Stimulated activated CD8-positive, alpha-beta memory T cell treated with anti-CD3 and anti-CD28 coated beads, Interleukin-7, amount 100 ng/mL, for 1 hour (primary cell): Measurements from ENCODE around the gene PRKACG.
"Not testable (repeated sequence)": the region's sequence is repeated elsewhere in the genome, so short reads cannot be mapped to it uniquely, and the experiment has no call there.

Experiments
- DNase-seq, 2 donors: peaks; one replicate each; pipeline ENCODE4 v3.0.0-alpha.2; 2020; ENCODE audit warnings: low read depth in 2 of 2

PRKACG gene

GRCh38 chr9:69027355-69028097, 13.6 kb upstream of the PRKACG start:
- no peak for DNase-seq

- no peak for DNase-seq
Measured at GRCh38 chr9:69023650-69024049, 9.7 kb upstream of the PRKACG start.

- no peak for DNase-seq
Measured at GRCh38 chr9:69020301-69021145, 6.6 kb upstream of the PRKACG start.

- DNase-seq: no peak
Measured at GRCh38 chr9:69019808-69020207, 5.9 kb upstream of the PRKACG start.

GRCh38 chr9:69018737-69019136, 4.8 kb upstream of the PRKACG start:
- DNase-seq: no peak

- DNase-seq: no peak
Measured at GRCh38 chr9:69016191-69017096, 2.5 kb upstream of the PRKACG start.

GRCh38 chr9:69013382-69013727, 558 bp downstream of the PRKACG start:
- no peak for DNase-seq

GRCh38 chr9:69012696-69013381, 1.1 kb downstream of the PRKACG start:
- DNase-seq: no peak

GRCh38 chr9:69009708-69010107, 4.2 kb downstream of the PRKACG start:
- DNase-seq: no peak

- DNase-seq: no peak
Measured at GRCh38 chr9:69004836-69005235, 9.1 kb downstream of the PRKACG start.

GRCh38 chr9:69003051-69003450, 10.9 kb downstream of the PRKACG start:
- DNase-seq: no peak

- DNase-seq: no peak
Measured at GRCh38 chr9:69001921-69002320, 12.0 kb downstream of the PRKACG start.

- peak in 1 of 2 donors; percentile 27 for DNase-seq
Measured at GRCh38 chr9:68999393-69000105, 14.4 kb downstream of the PRKACG start.

GRCh38 chr9:68998812-68999211, 15.1 kb downstream of the PRKACG start:
- no peak for DNase-seq

GRCh38 chr9:68998385-68998784, 15.5 kb downstream of the PRKACG start:
- no peak for DNase-seq

- no peak for DNase-seq
Measured at GRCh38 chr9:68997666-68998065, 16.2 kb downstream of the PRKACG start.

- DNase-seq: no peak
Measured at GRCh38 chr9:68996462-68996861, 17.5 kb downstream of the PRKACG start.

- DNase-seq: no peak
Measured at GRCh38 chr9:68995776-68996175, 18.1 kb downstream of the PRKACG start.

GRCh38 chr9:68991457-68991856, 22.5 kb downstream of the PRKACG start:
- DNase-seq: no peak

- DNase-seq: not testable (repeated sequence)
Measured at GRCh38 chr9:68986949-68987348, 27.0 kb downstream of the PRKACG start.
